DND-41 (cell line): ENCODE measurements around the gene COQ7.

Experiments
- CTCF ChIP-seq: IDR thresholded peaks from 2 replicates; pipeline ENCODE4 v1.5.1; 2012; ENCODE audit warnings: borderline replicate concordance, low read length, moderate library complexity, mild to moderate bottlenecking; ENCODE audit not compliant: poor library complexity, severe bottlenecking; ENCODE audit errors: extremely low read depth
- EZH2 ChIP-seq: IDR thresholded peaks from 3 replicates; pipeline ENCODE4 v1.6.1; 2012; ENCODE audit warnings: borderline replicate concordance, low read depth, mild to moderate bottlenecking, moderate library complexity, low read length, inconsistent platforms; ENCODE audit not compliant: severe bottlenecking

DNA sequence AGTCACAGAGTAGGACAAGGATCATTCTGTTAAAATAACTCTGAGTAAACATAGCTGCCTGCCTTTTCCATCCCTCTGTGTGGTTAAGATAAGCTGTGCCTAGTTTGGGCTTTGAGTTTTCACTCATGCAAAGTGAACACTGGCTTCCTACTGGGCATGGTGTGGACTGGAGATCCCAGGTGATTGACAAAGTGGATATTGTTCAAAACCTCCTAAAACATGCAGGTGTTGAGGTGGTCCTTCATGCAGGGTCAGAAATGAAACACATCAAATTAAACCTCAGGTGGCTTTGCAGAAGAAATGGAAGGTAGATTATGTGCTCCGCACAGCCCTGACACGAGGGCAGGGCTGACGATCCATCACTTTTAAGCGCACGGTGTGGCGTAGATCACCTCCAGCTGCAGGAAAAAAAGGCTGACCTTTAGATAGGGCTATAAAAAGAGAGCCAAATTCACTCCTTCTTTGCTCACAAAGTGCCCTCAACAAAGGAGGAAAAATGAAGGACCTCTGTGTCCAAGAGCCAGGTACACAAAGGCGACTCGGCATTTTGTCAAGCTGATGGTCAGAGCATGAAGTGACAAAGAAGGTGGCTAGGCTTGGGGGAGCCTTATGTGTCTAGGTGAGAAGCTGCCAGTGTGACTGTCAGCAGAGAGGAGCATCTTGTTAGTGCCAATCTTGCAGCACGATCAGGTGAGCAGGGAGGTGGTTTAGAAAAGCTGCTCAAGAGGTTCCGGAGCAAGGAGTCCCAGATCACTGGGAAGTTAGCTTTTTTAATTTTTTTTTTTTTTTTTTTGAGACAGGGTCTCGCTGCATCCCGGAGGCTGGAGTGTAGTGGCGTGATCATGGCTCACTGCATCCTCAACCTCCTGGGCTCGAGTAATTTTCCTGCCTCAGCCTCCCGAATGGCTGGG, 26.5 kb downstream of the COQ7 start:
- no peak for TF ChIP-seq CTCF
- no peak for TF ChIP-seq EZH2
